Measurements from ENCODE around the gene WNT1.

GRCh38 chr12:48977290-48978281 lies 536 bp upstream of the WNT1 start:
- TF ChIP-seq CTCF (IDR thresholded peaks at IDR 0.05) (peak; percentile 67 to 87 (median 77)), POLR2A (IDR thresholded peaks at IDR 0.05) (no peak)

Measured in tibial nerve (tissue), 3 donors.